HL-60/S4 treated with phorbol 12-myristate 13-acetate at 8.2 ng/mL for 4 days and 3 days (cell line): Measurements from ENCODE around the gene RPS18.
"Not testable (repeated sequence)": the region's sequence is repeated elsewhere in the genome, so short reads cannot be mapped to it uniquely, and the experiment has no call there.

Experiments
- in situ Hi-C: fragments of 300-500 bp; cut with MboI; formaldehyde crosslinking; loops from 2 replicates; pipeline ENCODE4 v1.15.0; 2022; ENCODE audit warnings: low sequenced_read_pairs

The RPS18 gene

GRCh38 chr6:33271468-33272274 lies at the start of gene RPS18, which contains the start of gene VPS52:
Gene RPS18 (plus strand): TSS chr6:33272075. CDS start chr6:33272120, 45 bp downstream.
Gene VPS52 (minus strand): TSS chr6:33271876. CDS start chr6:33271675, 201 bp downstream.
- in situ Hi-C loops = no loop called here

DNA sequence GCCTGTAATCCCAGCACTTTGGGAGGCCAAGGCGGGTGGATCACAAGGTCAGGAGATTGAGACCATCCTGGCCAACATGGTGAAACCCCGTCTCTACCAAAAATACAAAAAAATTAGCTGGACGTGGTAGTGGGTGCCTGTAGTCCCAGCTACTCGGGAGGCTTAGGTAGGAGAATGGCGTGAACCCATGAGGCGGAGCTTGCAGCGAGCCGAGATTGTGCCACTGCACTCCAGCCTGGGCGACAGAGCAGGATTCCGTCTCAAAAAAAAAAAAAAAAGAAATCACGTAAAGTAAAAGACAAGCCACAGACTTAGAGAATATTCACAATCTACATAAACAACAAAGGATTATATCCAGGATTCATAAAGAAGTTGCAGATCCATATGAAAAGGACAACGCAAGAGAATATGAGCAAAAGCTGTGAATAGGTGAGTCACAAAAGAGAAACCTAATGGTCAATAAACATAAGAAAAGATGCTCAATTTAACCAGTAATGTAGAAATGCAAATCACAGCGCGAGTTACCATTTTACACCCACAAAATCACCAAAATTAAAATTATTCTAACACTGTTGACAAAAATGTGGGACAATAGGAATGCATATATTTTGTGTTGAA lies 45.3 kb upstream of the RPS18 start:
- in situ Hi-C loops = not testable (repeated sequence)

DNA sequence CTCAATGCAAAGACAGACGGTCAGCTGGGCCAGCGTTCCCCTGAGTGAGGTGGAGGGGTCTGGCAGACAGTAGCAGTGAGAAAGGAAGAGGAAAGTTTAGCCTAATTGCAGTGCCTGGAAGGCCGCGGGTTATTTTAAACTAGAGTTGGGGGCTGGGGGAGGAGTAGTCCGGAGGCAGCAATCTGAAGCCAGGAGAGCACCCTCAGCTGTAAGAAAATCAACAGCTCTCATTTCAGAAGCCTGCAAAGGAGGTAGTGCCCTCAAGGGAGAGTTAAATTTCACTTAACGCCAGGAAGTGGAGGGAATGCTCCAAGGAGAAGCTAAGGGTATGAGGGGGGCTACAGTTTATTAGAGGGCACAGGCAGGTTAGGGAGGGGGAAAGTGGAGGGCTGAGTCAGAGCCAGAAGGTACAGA lies 36.6 kb upstream of the RPS18 start:
- in situ Hi-C loops = no loop called here

GRCh38 chr6:33236328-33236727 lies 35.5 kb upstream of the RPS18 start:
- in situ Hi-C loops = no loop called here

- in situ Hi-C loops = no loop called here
Observed at GRCh38 chr6:33236852-33237251, 35.0 kb upstream of the RPS18 start.

DNA sequence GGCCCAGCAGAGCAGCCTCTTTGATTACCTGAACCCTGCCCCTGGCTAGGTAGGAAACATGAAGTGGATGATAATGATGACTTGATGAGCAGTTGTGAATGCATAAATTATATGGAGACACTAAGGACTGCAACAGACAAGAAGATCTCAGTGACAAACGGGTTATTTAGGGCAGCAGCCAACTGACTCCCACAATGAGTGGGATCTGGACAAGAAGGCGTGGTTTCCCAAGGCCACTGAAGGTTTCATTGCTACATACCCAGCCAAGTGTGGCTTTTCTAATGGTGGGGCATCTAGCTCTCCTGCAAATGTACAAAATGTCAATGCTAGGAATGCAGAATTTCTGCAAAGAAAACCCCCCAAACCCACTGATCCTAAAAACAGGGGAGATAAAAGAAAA lies 34.1 kb upstream of the RPS18 start:
- in situ Hi-C loops = no loop called here

- in situ Hi-C loops = no loop called here
Observed at GRCh38 chr6:33241968-33242367, 29.9 kb upstream of the RPS18 start.

- in situ Hi-C loops = no loop called here
Observed at GRCh38 chr6:33243476-33243875, 28.4 kb upstream of the RPS18 start.

GRCh38 chr6:33247977-33248642 lies 23.8 kb upstream of the RPS18 start:
- in situ Hi-C loops = no loop called here

GRCh38 chr6:33248643-33248931 lies 23.3 kb upstream of the RPS18 start:
- in situ Hi-C loops = no loop called here

DNA sequence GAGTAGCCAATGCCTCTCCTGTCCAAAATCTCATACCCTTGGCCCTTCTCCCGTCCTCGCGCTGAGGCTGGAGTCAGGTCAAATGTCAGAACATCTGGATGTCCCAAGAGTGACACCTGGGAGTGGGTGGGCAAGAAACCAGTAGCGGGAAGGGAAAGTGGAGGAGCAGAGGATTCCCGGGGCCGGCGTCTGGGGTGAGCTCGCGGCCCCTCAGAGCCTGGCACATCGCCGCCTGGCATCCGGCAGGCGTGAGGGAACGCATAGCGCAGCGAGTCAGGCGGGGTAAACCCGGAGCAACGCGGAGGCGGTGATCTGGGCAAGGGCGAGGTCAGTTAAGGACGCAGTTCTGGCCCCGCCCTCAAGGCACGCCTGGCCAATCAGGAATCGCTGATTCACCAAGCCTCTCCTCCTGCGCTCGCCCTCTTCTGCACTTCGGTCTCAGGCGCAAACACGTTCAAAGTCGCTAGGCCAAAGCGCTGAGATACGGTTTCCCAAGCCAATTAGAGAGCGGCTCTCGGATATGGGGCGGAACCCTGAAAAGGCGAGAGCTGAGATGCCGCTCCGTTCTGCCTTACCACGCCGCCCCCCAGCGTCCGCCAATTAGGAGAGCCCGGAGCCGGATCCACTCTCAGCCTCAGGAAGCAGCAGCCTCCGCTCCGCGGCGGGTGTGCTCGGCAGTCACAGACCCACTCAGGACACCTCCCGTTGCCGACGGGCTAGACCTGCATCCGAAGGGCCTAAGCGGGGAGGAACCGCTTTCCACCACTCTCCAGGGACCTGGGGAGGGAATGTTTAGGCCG lies 22.7 kb upstream of the RPS18 start:
- in situ Hi-C loops = no loop called here

DNA sequence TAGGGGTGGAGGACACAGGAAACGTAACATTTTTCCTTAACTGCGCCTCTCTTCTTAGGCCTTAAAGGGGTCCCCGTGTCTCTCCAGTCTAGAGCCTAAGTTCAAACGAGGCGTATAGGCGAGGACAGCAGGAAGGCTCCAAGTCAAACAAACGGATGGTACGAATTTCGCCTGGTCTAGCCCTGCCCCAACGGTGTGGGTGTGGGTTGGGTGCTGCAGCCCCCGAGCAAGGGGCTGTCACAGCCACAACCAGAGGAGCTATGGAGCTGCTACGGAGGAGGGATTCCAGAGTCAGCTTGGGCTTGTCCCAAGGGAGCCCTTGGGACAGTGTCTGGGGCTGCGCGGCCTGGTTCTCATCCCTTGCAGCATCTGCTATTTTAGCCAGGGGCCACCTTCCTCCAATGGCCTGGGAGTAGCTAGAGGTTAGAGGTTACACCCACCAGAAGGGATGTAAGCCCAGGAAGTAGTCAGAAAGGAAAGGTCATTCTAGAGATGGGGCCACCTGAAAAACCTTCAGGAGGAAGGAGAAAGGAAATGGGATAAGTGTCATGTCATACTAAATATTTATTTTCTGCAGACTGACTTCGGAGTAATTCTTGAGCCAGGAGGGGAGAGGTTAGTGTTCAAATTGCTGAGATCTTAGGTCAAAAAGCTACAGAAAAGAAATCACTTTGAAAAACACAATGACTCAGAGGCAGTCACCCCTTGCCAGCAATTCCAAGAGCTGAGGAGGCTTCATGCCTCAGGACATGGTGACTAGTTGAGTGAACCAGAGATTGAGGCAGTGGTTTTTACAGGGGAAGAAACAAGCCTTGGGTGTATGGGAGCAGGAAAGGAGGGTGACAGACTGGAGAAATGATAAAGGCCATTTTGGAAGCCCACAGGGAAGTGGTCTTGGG lies 21.9 kb upstream of the RPS18 start:
- in situ Hi-C loops = no loop called here

DNA sequence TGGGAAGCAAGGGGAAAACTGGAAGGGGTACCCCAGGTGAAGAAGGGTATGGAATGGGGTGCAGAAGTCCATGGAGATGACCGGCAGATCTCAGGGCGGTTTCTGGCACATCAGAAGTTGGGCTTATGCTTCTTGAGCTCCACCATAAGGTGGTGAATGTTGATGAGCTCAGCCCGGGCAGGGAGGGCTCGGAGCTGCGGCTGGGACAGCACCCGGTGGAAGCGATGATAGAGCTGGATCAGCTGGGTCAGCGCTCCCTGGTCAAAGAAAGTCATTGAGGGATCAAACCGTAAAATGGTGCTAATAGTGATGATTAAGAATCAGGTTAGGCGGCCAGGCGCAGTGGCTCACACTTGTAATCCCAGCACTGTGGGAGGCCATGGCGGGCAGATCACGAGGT lies 21.1 kb upstream of the RPS18 start:
- in situ Hi-C loops = no loop called here

DNA sequence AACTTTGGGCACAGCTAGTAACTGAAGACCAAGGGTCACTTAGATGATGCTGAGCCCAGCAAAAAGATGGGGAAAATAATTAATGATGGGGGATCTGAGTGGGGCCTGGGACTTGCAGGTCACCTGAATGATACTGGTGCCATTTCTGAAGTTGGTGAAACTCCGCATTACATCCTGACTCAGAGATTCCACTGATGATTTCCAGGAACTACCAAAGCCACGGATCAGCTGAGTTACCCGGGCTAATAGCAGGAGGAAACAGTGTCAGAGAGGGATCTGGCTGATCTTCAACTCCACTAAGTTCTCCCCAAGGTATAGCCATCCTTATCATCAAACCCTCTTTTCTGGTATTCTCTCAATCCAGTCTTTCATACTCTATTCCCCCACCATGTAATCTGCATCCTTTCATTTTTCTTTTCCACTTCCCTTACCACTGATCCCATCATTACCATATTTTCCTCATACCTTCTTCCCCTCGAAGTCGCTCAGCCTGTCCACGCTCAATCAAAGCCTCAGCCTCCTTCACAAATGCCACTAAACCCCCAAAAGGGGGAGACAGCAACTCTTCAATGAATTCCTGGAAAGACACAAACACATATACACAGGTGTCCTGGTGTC lies 20.4 kb upstream of the RPS18 start:
- in situ Hi-C loops = no loop called here

- in situ Hi-C loops = no loop called here
Observed at GRCh38 chr6:33252759-33253158, 19.1 kb upstream of the RPS18 start.

DNA sequence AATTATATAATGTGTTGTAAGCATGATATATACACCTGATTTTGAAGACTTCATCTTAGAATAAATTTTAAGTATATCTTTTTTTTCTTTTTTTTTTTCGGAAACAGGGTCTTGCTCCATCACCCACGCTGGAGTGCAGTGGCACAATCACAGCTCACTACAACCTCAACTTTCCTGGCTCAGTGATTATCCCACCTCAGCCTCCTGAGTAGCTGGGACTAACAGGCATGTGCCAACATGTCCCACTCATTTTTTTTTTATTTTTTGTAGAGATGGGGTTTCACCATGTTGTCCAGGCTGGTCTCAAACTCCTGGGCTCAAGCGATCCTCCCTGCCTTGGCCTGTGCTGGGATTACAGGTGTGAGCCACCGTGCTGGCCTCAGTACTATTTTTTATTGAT lies 17.3 kb upstream of the RPS18 start:
- in situ Hi-C loops = no loop called here

DNA sequence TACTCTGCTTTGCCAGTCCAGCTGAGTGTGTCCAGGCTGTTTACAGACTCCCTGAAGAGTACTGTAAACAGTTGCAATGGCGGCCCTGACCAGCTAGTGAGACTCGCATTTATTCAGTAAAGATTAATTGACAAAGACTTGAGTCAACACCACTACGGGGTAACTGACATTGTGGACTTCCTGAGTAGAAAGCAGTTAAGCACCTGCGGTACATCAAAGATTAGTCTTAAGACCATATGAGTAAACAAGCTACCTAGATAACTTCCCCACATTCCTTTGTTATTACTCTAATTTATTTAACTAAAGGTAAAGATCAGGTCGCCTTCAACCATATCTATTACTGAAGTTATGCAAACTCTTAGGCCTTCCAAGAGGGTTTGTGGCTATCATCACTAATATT lies 12.8 kb upstream of the RPS18 start:
- in situ Hi-C loops = no loop called here

- in situ Hi-C loops = not testable (repeated sequence)
Observed at GRCh38 chr6:33262490-33262889, 9.4 kb upstream of the RPS18 start.

GRCh38 chr6:33264015-33264414 lies 7.9 kb upstream of the RPS18 start:
- in situ Hi-C loops = no loop called here

GRCh38 chr6:33271117-33271467 lies 783 bp upstream of the RPS18 start:
- in situ Hi-C loops = no loop called here
